T47D (cell line): Measurements from ENCODE around the gene MAD1L1.

Experiments
- DNase-seq, 2 experiments: peaks; one replicate each; pipeline versions ENCODE4 v3.0.0 to v3.0.0-alpha.2; 2011 to 2012; ENCODE audit warnings: low read depth in 1 of 2, low spot score in 1 of 2
- JUND ChIP-seq: IDR thresholded peaks from 2 replicates; pipeline ENCODE4 v1.6.1; 2012; ENCODE audit warnings: low read depth
- in situ Hi-C: cut with HindIII; loops from 2 replicates; pipeline ENCODE4 v1.10.0; 2016; ENCODE audit warnings: low sequenced_read_pairs, low pct_unique_long_range_greater_than_20kb

Gene MAD1L1

GRCh38 chr7:1895664-1896515 lies 336.9 kb downstream of the MAD1L1 start:
- no peak for TF ChIP-seq JUND
- DNase-seq = no peak
- in situ Hi-C loops = no loop called here

GRCh38 chr7:1894906-1895663 lies 337.7 kb downstream of the MAD1L1 start:
- no peak for DNase-seq
- in situ Hi-C loops = no loop called here
- no peak for TF ChIP-seq JUND

GRCh38 chr7:1894313-1894900 lies 338.3 kb downstream of the MAD1L1 start:
- in situ Hi-C loops = no loop called here

GRCh38 chr7:1893451-1893850 lies 339.3 kb downstream of the MAD1L1 start:
- DNase-seq = no peak
- in situ Hi-C loops = no loop called here
- no peak for TF ChIP-seq JUND

More at GRCh38 chr7:1894313-1894900, 338.3 kb downstream of the MAD1L1 start:
- no peak for DNase-seq
- no peak for TF ChIP-seq JUND

GRCh38 chr7:1893036-1893435 lies 339.7 kb downstream of the MAD1L1 start:
- in situ Hi-C loops = no loop called here
- no peak for TF ChIP-seq JUND
- DNase-seq = no peak

GRCh38 chr7:1892011-1892965 lies 340.5 kb downstream of the MAD1L1 start:
- TF ChIP-seq JUND = no peak
- in situ Hi-C loops = no loop called here
- DNase-seq = peak in 1 of 2 experiments; percentile 34

- TF ChIP-seq JUND = no peak
- DNase-seq = no peak
- in situ Hi-C loops = no loop called here
Measured at GRCh38 chr7:1890289-1891235, 342.2 kb downstream of the MAD1L1 start.

GRCh38 chr7:1889556-1890181 lies 343.1 kb downstream of the MAD1L1 start:
- DNase-seq = no peak
- TF ChIP-seq JUND = no peak
- in situ Hi-C loops = no loop called here

GRCh38 chr7:1889091-1889490 lies 343.7 kb downstream of the MAD1L1 start:
- no peak for DNase-seq
- no peak for TF ChIP-seq JUND
- in situ Hi-C loops = no loop called here

GRCh38 chr7:1888425-1888824 lies 344.3 kb downstream of the MAD1L1 start:
- no peak for TF ChIP-seq JUND
- in situ Hi-C loops = no loop called here
- no peak for DNase-seq

GRCh38 chr7:1887251-1887650 lies 345.5 kb downstream of the MAD1L1 start:
- TF ChIP-seq JUND = no peak
- no peak for DNase-seq
- in situ Hi-C loops = no loop called here
